ENCODE data around the gene ADORA3.

ADORA3 gene

GRCh38 chr1:111463029-111463683 lies 40.3 kb downstream of the ADORA3 start:
- peak; percentile 82 for DNase-seq (ENCODE audit: low read depth)
- no peak overlapping the region for H3K4me3 ChIP-seq (ENCODE audit: control insufficient read depth, low read depth, low read length)
- no peak for TF ChIP-seq CTCF (conservative IDR thresholded peaks at IDR 0.05; ENCODE audit: control insufficient read depth, insufficient read depth, low read depth, low read length)

- no peak overlapping the region for H3K4me3 ChIP-seq (ENCODE audit: control insufficient read depth, low read depth, low read length)
- DNase-seq (ENCODE audit: low read depth), result no peak
- no peak for TF ChIP-seq CTCF (conservative IDR thresholded peaks at IDR 0.05; ENCODE audit: control insufficient read depth, insufficient read depth, low read depth, low read length)
Measured at GRCh38 chr1:111462370-111463028, 40.9 kb downstream of the ADORA3 start.

- no peak for DNase-seq (ENCODE audit: low read depth)
- TF ChIP-seq CTCF (conservative IDR thresholded peaks at IDR 0.05; ENCODE audit: control insufficient read depth, insufficient read depth, low read depth, low read length), result no peak
- H3K4me3 ChIP-seq (ENCODE audit: control insufficient read depth, low read depth, low read length), result no peak overlapping the region
Measured at GRCh38 chr1:111461765-111462164, 41.7 kb downstream of the ADORA3 start.

GRCh38 chr1:111455642-111456031 lies 47.8 kb downstream of the ADORA3 start:
- DNase-seq (ENCODE audit: low read depth), result no peak
- no peak for TF ChIP-seq CTCF (conservative IDR thresholded peaks at IDR 0.05; ENCODE audit: control insufficient read depth, insufficient read depth, low read depth, low read length)
- H3K4me3 ChIP-seq (ENCODE audit: control insufficient read depth, low read depth, low read length), result no peak overlapping the region

- H3K4me3 ChIP-seq (ENCODE audit: control insufficient read depth, low read depth, low read length), result no peak overlapping the region
- DNase-seq (ENCODE audit: low read depth), result peak; percentile 36
- no peak for TF ChIP-seq CTCF (conservative IDR thresholded peaks at IDR 0.05; ENCODE audit: control insufficient read depth, insufficient read depth, low read depth, low read length)
Measured at GRCh38 chr1:111454859-111455641, 48.4 kb downstream of the ADORA3 start.

- no peak for TF ChIP-seq CTCF (conservative IDR thresholded peaks at IDR 0.05; ENCODE audit: control insufficient read depth, insufficient read depth, low read depth, low read length)
- H3K4me3 ChIP-seq (ENCODE audit: control insufficient read depth, low read depth, low read length), result no peak overlapping the region
- no peak for DNase-seq (ENCODE audit: low read depth)
Measured at GRCh38 chr1:111453706-111454105, 49.7 kb downstream of the ADORA3 start.
